HEK293 (cell line): ENCODE results near the gene DLG2.

Source experiments
- CTCF ChIA-PET: fragments of 350-600 bp; formaldehyde crosslinking; extraction: SDS; loops from one replicate; lab custom pipeline; 2021; ENCODE audit warnings: antibody characterized with exemption; lab: Yijun Ruan, JAX
- POLR2A ChIA-PET: fragments of 300-600 bp; formaldehyde crosslinking; extraction: SDS; loops from one replicate; lab custom pipeline; 2020; ENCODE audit warnings: antibody characterized with exemption, inconsistent platforms; lab: Yijun Ruan, JAX
- H3K27ac ChIP-seq: fragments of 200-500 bp; sonication (Bioruptor generic); 2 replicates; pipeline ENCODE4 v1.5.1; 2014; ENCODE audit warnings: low read depth, low read length, control low read depth, inconsistent platforms; ENCODE audit errors: extremely low read depth
- H3K36me3 ChIP-seq, 2 experiments: fragments of 200-500 bp in 1 of 2; sonication (Bioruptor generic) in 1 of 2; 1 replicate in 1 of 2; 2 replicates in 1 of 2; pipeline ENCODE4 v1.5.1; 2014 to 2017; ENCODE audit warnings: inconsistent platforms in 2 of 2, low read length in 2 of 2; ENCODE audit not compliant: control insufficient read depth in 2 of 2, insufficient read depth in 1 of 2
- H3K4me1 ChIP-seq: fragments of 200-500 bp; sonication (Bioruptor generic); 2 replicates; pipeline ENCODE4 v1.5.1; 2014; ENCODE audit warnings: mild to moderate bottlenecking, low read length, inconsistent platforms; ENCODE audit not compliant: control insufficient read depth, insufficient read depth
- H3K4me3 ChIP-seq: 2 replicates; pipeline ENCODE4 v1.5.1; 2011; ENCODE audit warnings: low read depth, mild to moderate bottlenecking, control low read depth, low read length, moderate library complexity
- H3K9me3 ChIP-seq: fragments of 200-500 bp; sonication (Bioruptor generic); 2 replicates; pipeline ENCODE4 v1.5.1; 2014; ENCODE audit warnings: low read depth, low read length, inconsistent platforms; ENCODE audit not compliant: control insufficient read depth, insufficient read depth
- BCL11B ChIP-seq: fragments of 450-650 bp; formaldehyde crosslinking; IDR thresholded peaks from 2 replicates; pipeline ENCODE4 v1.5.1; 2016; ENCODE audit warnings: low read depth, missing biosample characterization, missing genetic modification characterization
- GLI2 ChIP-seq: fragments of 450-650 bp; formaldehyde crosslinking; IDR thresholded peaks from 2 replicates; pipeline ENCODE4; 2017; ENCODE audit warnings: missing biosample characterization, missing genetic modification characterization, low read depth, borderline replicate concordance
- MEIS1 ChIP-seq: sonication (generic); formaldehyde crosslinking; IDR thresholded peaks from 2 replicates; pipeline ENCODE4 v1.8.1; 2022; ENCODE audit warnings: missing genetic modification reagents, mild to moderate bottlenecking, borderline replicate concordance
- PRDM6 ChIP-seq: fragments of 450-650 bp; formaldehyde crosslinking; IDR thresholded peaks from 2 replicates; pipeline ENCODE4 v1.5.1; 2017; ENCODE audit warnings: missing biosample characterization, missing genetic modification characterization
- REST ChIP-seq: fragments of 450-650 bp; formaldehyde crosslinking; IDR thresholded peaks from 2 replicates; pipeline ENCODE4 v1.5.1; 2016; ENCODE audit warnings: missing biosample characterization, missing genetic modification characterization
- SP7 ChIP-seq: fragments of 450-650 bp; formaldehyde crosslinking; IDR thresholded peaks from 2 replicates; pipeline ENCODE4 v1.5.1; 2016; ENCODE audit warnings: missing biosample characterization, missing genetic modification characterization
- WT1 ChIP-seq: fragments of 450-650 bp; formaldehyde crosslinking; IDR thresholded peaks from 2 replicates; pipeline ENCODE4 v1.5.1; 2016; ENCODE audit warnings: missing biosample characterization, missing genetic modification characterization
- ZBTB49 ChIP-seq: fragments of 450-650 bp; formaldehyde crosslinking; IDR thresholded peaks from 2 replicates; pipeline ENCODE4 v1.5.1; 2016; ENCODE audit warnings: missing biosample characterization, missing genetic modification characterization, low read depth
- ZBTB7A ChIP-seq: fragments of 450-650 bp; formaldehyde crosslinking; IDR thresholded peaks from 2 replicates; pipeline ENCODE4 v1.5.1; 2016; ENCODE audit warnings: low read depth, missing biosample characterization, missing genetic modification characterization
- ZFP69B ChIP-seq: fragments of 450-650 bp; formaldehyde crosslinking; IDR thresholded peaks from 2 replicates; pipeline ENCODE4 v1.5.1; 2016; ENCODE audit warnings: missing biosample characterization, missing genetic modification characterization
- ZNF362 ChIP-seq: fragments of 450-650 bp; formaldehyde crosslinking; IDR thresholded peaks from 2 replicates; pipeline ENCODE4 v1.5.1; 2016; ENCODE audit warnings: missing biosample characterization, missing genetic modification characterization
- ZNF423 ChIP-seq: fragments of 450-650 bp; formaldehyde crosslinking; IDR thresholded peaks from 2 replicates; pipeline ENCODE4 v1.5.1; 2016; ENCODE audit warnings: missing biosample characterization, missing genetic modification characterization
- ZNF558 ChIP-seq: fragments of 450-650 bp; formaldehyde crosslinking; IDR thresholded peaks from 2 replicates; pipeline ENCODE4 v1.5.1; 2016; ENCODE audit warnings: missing biosample characterization, missing genetic modification characterization
- ZNF560 ChIP-seq: fragments of 450-650 bp; formaldehyde crosslinking; IDR thresholded peaks from 2 replicates; pipeline ENCODE4 v1.5.1; 2017; ENCODE audit warnings: missing biosample characterization, missing genetic modification characterization, borderline replicate concordance
- ZNF571 ChIP-seq: fragments of 450-650 bp; formaldehyde crosslinking; IDR thresholded peaks from 2 replicates; pipeline ENCODE4 v1.5.0; 2017; ENCODE audit warnings: missing biosample characterization, missing genetic modification characterization
- ZNF600 ChIP-seq: fragments of 450-650 bp; formaldehyde crosslinking; IDR thresholded peaks from 2 replicates; pipeline ENCODE4 v1.5.1; 2016; ENCODE audit warnings: missing biosample characterization, missing genetic modification characterization
- ZNF660 ChIP-seq: fragments of 450-650 bp; IDR thresholded peaks from 2 replicates; pipeline ENCODE4 v1.5.1; 2018; ENCODE audit warnings: missing biosample characterization, mild to moderate bottlenecking, missing genetic modification characterization
- ZNF664 ChIP-seq: fragments of 450-650 bp; formaldehyde crosslinking; IDR thresholded peaks from 2 replicates; pipeline ENCODE4 v1.5.1; 2016; ENCODE audit warnings: missing biosample characterization, missing genetic modification characterization

Gene DLG2

GRCh38 chr11:84503503-84503902 lies 1123.6 kb downstream of the DLG2 start:
- H3K4me1 ChIP-seq, result no peaks in the 10 kb centered on the region
- H3K9me3 ChIP-seq, result no peaks in the 10 kb centered on the region
- no peak overlapping the region for H3K27ac ChIP-seq
- CTCF ChIA-PET, result no interaction called here
- no peak overlapping the region for H3K4me3 ChIP-seq
- no peak for TF ChIP-seq ZNF423
- no peak for TF ChIP-seq SP7 (tag by site-specific recombination)
- TF ChIP-seq ZNF600 (tag by site-specific recombination), result no peak
- TF ChIP-seq GLI2 (tag by site-specific recombination), result no peak
- TF ChIP-seq MEIS1 (CRISPR knock-in tag), result no peak
- TF ChIP-seq ZNF560 (tag by site-specific recombination), result no peak
- no peak for TF ChIP-seq REST (tag by site-specific recombination)
- TF ChIP-seq ZNF660 (tag by site-specific recombination), result no peak
- no peak for TF ChIP-seq ZFP69B (tag by site-specific recombination)
- TF ChIP-seq ZNF362 (tag by site-specific recombination), result no peak
- TF ChIP-seq BCL11B (tag by site-specific recombination), result no peak
- TF ChIP-seq ZBTB49 (tag by site-specific recombination), result no peak
- no peak for TF ChIP-seq PRDM6
- no peak for TF ChIP-seq WT1
- no peak for TF ChIP-seq ZNF558
- no peak for TF ChIP-seq ZNF664 (tag by site-specific recombination)
- no peak for TF ChIP-seq ZNF571
- POLR2A ChIA-PET, result no interaction called here
- no peaks in the 10 kb centered on the region for H3K36me3 ChIP-seq

DNA sequence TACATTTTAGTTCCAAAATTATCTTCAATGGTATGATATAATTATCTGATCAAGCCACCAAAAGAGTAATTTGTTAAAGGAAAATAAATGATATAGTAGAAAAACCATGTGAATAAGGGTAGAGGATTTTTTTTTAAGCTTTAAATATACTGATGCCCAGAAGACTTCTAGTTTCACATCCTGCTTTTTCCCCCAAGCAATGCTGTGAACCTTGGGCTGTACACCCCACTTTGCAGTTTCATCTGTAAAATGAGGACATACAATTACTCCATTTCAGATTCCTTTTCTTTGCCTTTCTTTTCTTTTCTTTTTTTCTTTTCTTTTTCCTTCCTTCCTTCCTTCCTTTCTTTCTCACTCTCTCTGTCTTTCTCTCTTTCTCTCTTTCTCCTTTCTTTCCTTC lies 1125.4 kb downstream of the DLG2 start:
- ChIA-PET CTCF (interaction anchor here (0.7 kb wide), 1 partner anchor 365 kb away, joined by 5 read pairs; no protein-coding TSS in a partner anchor), POLR2A (no interaction called here)
- H3K9me3 ChIP-seq, result no peaks in the 10 kb centered on the region
- no peak for TF ChIP-seq ZBTB7A (tag by site-specific recombination)
- no peak overlapping the region for H3K4me3 ChIP-seq
- H3K36me3 ChIP-seq, result no peaks in the 10 kb centered on the region
- no peak overlapping the region for H3K27ac ChIP-seq
- H3K4me1 ChIP-seq, result no peaks in the 10 kb centered on the region
